Measurements from ENCODE around the gene GNB1L. TPM values are rescaled to one million over a fixed set of nuclear protein-coding genes. Genes with fewer than 3 reads are reported as not detected.

Gene GNB1L
- total and polyA plus RNA-seq, 10 of the 15 experiments (the other 5 are each of a cell fraction or from before 2014, with no cell fraction given), result 0.21 to 19.4 (median 6.8) TPM

DNA sequence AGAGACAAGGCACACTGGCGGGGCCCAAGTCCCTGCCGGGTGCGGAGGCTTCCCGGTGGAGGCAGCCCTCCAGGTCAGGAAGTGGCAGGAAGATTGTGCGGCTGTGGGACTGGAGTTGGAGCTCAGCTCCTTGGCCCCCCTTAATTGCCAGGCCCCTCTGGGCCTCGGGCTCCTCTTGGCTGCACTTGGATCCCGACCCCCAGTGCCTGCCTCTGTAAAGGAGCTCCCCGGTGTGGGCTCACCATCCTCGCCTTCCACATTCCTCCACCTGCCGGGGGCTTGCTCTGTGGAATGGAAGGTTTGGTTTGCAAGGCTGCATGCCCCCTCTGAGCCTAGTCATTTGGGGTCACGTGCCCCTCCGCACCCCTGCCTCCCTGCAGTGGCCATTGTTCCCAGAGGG lies 48.8 kb upstream of the GNB1L start:
- 75% methylated on average over 12 of the region's 12 CpGs for WGBS (ENCODE audit: insufficient coverage, insufficient replicate concordance, low lambda C conversion rate, missing lambda C conversion rate)
- Histone ChIP-seq H3K9me3 (replicated peaks; ENCODE audit: control insufficient read depth, insufficient read depth, low read length) (no peaks in the 10 kb centered on the region), H2AFZ (ENCODE audit: control insufficient read depth, low read depth, low read length) (no peak overlapping the region), H3K4me2 (ENCODE audit: control insufficient read depth, insufficient read depth) (no peak overlapping the region), H4K20me1 (ENCODE audit: control insufficient read depth, insufficient read depth) (no peaks in the 10 kb centered on the region), H3K27me3 (replicated peaks in 1 of 2; ENCODE audit: control insufficient read depth in 2 of 2, insufficient read depth in 2 of 2, low read length in 1 of 2) (no peaks in the 10 kb centered on the region), H3K4me3 (no peak overlapping the region), H3K4me1 (ENCODE audit: control insufficient read depth, insufficient read depth, low read length) (no peaks in the 10 kb centered on the region), H3K9ac (ENCODE audit: control insufficient read depth, insufficient read depth, low read length) (no peak overlapping the region), H3K27ac (ENCODE audit: control insufficient read depth, insufficient read depth) (no peak overlapping the region), H3K79me2 (ENCODE audit: control insufficient read depth, insufficient read depth, low read length) (no peaks in the 10 kb centered on the region), H3K36me3 (ENCODE audit: control insufficient read depth in 2 of 2, insufficient read depth in 2 of 2, low read length in 1 of 2) (no peaks in the 10 kb centered on the region; a peak in 1 of 4 replicates)
- RAD21 ChIA-PET (ENCODE audit: unreplicated experiment), result no interaction called here
- intact Hi-C loops (cut with micrococcal nuclease; ENCODE audit: unreplicated experiment) (no loop called here), in situ Hi-C loops (cut with MboI) (no loop called here)
- DNase-seq (ENCODE audit: low read depth, low spot score) (no peak), ATAC-seq (no peak), FAIRE-seq (no peak)
- SMC1A ChIA-PET (ENCODE audit: uncharacterized antibody, unreplicated experiment), result no interaction called here
- BruUV-seq (replicated peaks), result no TSS peak
- CTCF ChIA-PET, result no interaction called here
- POLR2A ChIA-PET, result no interaction called here
- TF ChIP-seq E2F8 (IDR thresholded peaks at IDR 0.05; ENCODE audit: low read depth, partially characterized antibody) (no peak), NR2C2 (IDR thresholded peaks at IDR 0.05; ENCODE audit: borderline replicate concordance, control insufficient read depth, insufficient read length, low read depth) (no peak), ZBED1 (IDR thresholded peaks at IDR 0.05; ENCODE audit: borderline replicate concordance) (no peak), TARDBP (IDR thresholded peaks at IDR 0.05; ENCODE audit: borderline replicate concordance) (no peak), BCLAF1 (IDR thresholded peaks at IDR 0.05) (no peak), TCF7 (IDR thresholded peaks at IDR 0.05; ENCODE audit: borderline replicate concordance) (no peak), PAX8 (IDR thresholded peaks at IDR 0.05) (no peak)

All from GM12878 (cell line).